GM21528 (cell line): ENCODE results near the gene GFRA1.

Experiments
- ATAC-seq: cut with Tn5 transposase; IDR thresholded peaks from one replicate; pipeline ENCODE4 v1.9.1; 2021; ENCODE audit warnings: mild to moderate bottlenecking, moderate library complexity; ENCODE audit not compliant: unreplicated experiment, low FRiP score

GFRA1 gene, protein sequence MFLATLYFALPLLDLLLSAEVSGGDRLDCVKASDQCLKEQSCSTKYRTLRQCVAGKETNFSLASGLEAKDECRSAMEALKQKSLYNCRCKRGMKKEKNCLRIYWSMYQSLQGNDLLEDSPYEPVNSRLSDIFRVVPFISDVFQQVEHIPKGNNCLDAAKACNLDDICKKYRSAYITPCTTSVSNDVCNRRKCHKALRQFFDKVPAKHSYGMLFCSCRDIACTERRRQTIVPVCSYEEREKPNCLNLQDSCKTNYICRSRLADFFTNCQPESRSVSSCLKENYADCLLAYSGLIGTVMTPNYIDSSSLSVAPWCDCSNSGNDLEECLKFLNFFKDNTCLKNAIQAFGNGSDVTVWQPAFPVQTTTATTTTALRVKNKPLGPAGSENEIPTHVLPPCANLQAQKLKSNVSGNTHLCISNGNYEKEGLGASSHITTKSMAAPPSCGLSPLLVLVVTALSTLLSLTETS

DNA sequence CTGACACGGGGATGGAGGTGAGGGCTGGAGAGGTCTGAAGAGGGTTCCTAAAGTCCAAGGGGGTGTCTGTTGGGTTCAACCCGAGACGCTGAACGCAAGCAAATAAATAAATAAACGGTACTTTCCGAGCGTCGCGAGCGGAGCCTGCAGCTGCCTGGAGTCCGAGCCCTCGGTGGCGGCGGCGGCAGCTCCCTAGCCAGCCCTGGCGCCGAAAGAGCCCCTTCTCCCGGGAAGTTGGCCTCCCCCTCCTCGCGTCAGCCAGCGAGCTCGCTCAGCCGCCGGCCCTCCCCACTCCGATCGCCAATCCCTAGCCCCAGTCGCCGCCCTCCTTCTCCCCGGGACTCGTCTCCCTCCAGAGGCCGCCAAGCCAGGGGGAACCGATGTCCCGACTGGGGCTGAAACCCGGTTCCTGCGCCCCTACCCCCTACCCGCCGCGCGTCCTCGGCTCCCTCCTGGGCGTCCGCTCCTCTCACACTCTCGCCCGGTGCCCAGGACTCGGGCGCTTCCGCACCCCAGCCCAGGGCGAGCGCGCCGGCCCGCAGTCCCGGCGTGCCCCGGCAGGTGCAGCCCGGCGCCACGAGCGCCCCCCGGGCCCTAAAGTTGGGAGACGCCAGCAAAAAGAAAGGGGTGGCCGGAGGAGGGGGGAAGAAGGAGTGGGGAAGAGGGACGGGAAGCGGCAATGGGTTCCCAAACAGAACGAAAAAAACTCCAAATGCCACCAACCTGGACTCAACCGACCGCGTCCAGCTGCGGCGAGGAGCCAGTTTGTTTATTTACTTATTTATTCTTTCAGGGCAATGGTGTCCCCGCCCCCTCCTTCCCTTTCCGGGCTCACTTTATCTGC is at the start of gene GFRA1:
GFRA1 (minus strand) TSS at position 767 of the 844 bp plus-strand sequence. CDS start 1,177 bp downstream, outside the sequence.
- ATAC-seq: no peak

DNA sequence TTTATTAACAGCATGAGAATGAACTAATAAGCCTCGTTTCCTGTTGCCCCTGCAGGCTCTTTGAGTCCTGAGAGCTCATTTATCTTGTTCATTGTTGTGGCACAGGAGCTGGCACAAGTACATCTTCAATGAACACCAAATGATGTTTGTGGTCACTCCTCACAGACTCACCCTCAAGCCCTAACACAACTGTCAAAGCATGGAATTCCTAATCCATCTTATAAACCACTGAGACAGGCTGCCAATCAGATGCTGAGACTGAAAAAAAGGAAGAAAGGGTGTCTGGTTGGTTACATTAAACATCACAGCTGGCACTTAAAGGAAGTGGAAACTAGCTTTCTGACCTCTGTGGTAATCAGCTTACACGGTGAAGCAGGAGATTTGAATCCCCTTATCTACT is 43.5 kb upstream of the GFRA1 start:
- ATAC-seq: no peak

DNA sequence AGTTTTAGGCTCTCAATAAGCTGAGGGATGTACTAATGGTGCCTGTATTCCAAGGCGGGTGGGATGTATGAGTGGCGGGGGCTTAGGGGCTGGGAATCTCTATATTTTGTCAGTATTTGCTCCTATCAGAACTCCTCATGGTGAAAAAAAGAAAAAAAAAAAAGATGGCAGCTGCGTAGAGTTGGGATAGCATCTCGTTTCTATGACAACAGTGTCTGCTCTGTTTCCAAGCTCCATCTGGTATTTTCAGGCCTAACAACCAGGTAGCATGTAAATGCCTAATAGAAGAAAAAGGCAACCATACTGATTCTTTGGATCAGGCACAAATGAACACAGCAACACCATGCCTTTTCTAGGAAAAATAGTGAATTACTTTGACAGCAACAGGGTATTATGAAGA is 39.5 kb upstream of the GFRA1 start:
- no peak for ATAC-seq

DNA sequence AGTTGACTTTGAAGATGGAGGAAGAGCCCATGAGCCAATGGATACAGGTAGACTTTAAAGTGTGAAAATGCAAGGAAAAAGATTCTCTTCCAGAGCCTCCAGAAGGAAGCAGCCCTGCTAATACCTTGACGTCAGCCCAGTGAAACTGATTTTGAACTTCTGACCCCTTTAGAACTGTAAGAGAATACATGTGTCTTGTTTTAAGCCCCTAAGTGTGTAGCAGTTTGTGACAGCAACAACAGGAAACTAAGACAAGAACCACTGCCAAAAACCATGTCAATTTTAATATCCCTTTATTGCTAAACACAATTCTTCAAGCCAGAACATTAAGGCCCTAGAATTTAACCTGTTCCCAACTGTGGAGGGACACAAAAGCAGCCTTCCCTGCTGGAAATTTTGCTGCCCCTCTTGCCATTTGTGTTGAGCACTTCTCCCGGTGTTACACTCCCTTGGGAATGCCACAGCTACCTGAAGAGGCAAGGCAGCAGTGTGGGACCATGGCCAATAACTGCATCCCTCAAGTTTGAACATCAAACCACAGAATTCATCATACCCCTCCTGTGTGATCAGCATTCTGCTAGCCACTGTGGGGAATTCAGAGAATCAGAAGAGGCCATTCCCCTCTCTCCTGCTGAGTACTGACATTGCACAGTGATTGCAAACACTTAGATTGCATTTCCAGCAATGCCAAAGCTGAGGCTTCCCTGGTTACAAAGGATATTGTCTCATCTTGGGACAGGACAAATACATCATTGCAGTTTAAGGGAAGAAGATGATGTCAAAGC is 38.9 kb upstream of the GFRA1 start:
- ATAC-seq: no peak

DNA sequence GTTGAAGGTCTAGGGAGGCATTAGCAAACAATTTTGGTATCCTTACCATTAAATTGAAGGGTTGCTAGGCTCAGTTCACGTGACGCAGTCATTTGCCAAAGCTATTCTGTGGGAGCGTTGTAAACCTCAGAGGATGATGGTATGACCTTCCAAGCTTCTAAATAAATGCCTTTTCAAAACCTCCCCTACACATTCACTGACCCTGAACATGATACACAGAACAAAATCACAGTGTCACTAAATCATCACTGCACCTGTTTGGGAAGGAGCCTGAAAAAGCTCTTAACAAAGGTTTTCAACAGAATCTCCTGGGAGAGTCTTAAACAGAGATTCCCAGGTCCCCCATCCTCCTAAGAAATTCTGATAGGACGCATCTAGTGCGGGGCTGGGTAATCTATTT is 38.0 kb upstream of the GFRA1 start:
- no peak for ATAC-seq

DNA sequence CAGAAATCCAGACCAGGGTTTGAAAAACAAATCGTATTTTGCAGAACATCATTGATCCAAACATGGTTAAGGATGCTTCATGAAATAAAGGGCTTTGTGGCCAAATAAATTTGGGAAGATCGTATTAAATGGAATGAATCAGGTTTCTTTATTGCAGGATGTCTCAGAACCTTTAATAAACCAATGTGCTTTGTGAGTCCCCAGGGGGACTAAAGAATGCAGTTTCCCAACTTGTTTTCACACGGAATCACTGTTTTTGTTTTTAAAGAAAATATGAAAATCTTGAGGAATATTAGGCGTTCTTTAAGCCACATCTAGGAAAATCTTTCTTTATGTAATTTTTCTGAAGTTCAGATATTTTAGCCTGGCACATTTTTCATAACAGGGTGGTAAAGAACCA is 34.4 kb upstream of the GFRA1 start:
- no peak for ATAC-seq

DNA sequence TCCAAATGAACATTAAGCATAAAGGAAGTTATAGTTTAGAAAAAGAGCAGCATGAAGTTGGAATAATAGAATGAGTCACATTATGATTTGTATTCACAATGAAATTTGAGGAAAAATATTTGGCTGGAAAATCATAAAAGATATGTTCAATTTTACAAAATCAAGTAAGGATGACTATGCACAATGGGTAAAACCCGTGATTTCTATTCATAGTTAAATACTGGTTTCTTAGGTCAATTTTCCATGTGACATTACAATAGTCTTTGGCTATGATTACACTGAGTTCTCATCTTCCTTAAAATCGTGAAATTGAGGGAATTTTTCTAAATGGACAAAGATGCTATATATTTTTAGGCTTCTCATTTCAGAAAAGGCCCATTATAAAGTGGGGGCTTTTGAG is 33.8 kb upstream of the GFRA1 start:
- no peak for ATAC-seq

DNA sequence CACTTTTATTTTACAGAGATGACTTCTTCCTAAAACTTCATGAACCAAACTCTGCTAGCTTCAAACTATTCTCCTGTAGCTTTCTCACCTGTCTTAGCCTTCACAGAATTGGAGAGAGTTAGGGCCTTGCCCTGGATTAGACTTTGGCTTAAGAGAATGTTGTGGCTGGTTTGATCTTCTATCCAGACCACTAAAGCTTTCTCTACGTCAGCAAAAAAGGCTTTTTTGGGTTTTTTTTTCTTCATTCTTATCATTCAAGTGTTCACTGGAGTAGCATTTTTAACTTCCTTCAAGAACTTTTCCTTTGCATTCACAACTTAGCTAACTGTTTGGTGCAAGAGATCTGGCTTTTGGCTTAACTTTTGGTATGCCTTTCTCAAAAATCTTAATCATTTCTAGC is 31.9 kb upstream of the GFRA1 start:
- no peak for ATAC-seq

DNA sequence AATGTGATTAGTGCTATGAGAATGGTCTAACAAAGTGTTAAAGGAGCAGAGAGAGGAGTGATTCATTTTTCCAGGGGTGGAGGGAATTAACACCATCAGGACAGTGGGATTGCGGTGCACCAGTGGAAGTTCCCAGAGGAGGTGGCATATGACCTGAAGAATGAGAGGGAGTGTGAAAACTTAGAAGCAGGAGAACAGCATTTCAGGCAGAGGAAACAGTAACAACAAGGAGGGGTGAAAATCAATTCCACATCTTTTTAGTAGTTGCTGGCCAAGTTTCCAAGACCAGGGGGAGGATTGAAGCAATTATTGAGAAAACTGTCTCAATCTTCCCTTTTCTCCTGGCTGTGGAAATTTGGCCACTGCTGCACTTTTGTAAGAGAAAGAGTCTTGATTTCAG is 27.5 kb upstream of the GFRA1 start:
- ATAC-seq: no peak

DNA sequence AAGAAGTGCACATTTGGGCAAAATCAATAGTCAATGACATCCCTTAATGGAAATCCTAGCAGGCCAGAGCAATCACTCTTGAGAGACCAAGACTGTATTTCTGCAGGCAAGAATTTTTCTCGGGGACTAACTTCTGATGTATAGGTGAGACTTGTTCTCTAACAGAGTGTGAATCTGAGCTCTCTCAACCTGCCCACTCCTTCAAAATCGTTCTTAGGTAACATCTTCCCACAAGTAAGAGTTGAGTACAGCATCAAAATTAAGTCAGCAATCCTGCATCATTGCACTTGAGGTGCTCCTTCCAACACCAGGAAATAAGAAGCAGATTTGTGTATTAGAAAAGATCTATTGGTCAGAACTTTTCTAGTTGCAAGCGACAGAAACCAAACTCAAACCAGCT is 25.6 kb upstream of the GFRA1 start:
- no peak for ATAC-seq

DNA sequence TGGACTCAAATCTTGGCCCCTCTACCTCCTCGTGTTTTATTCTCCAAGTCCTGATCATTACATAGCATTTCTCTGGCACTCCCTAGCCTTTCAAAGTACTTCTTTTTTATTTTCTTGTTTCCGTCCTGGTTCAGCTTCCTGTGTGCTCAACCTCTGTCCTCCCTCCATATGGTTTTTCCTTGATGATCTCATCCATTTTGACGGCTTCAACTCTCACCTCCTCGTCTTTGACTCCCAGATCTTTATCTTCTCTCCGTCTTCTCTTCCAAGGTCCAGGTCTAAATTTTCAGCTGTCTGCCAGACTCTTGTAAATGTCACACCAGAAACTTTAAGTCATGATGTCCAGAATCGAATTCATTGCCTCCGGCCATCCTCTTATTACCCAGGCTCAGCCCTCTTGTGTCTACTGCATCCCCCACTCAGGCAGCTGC is 23.3 kb upstream of the GFRA1 start:
- ATAC-seq: no peak

DNA sequence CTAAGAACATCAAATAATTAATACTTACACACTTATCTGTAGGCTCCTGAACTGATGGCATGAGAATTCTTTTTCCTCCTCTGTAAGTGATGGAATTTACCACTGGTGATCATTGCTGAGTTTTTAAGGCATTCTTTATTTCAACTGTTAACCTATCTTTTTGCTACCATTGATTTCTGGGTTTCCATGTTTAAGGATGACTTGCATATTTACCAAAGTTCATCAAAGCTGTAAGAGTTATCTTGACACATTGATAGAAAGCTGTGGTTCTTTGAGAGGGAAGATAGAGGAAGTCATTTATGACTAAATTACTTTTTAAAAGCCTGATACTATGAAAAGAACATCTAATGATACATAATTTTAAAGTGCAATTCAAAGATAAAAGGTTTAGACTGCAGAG is 19.5 kb upstream of the GFRA1 start:
- ATAC-seq: no peak

DNA sequence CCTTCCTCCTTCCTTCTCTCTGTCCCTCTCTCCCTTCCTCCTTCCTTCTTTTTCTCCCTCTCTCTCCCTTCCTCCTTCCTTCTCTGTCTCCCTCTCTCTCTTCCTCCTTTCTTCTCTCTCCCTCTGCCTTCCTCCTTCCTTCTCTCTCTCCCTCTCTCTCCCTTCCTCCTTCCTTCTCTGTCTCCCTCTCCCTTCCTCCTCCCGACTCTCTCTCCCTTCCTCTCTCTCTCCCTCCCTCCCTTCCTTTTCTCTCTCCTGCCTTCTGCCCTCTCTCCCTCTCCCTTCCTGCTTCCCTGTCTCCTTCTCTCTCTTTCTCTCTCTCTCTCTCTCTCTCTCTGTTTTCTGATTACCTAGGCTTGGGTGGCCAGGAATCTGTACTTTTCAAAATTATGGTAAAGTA is 16.6 kb upstream of the GFRA1 start:
- ATAC-seq: no peak

DNA sequence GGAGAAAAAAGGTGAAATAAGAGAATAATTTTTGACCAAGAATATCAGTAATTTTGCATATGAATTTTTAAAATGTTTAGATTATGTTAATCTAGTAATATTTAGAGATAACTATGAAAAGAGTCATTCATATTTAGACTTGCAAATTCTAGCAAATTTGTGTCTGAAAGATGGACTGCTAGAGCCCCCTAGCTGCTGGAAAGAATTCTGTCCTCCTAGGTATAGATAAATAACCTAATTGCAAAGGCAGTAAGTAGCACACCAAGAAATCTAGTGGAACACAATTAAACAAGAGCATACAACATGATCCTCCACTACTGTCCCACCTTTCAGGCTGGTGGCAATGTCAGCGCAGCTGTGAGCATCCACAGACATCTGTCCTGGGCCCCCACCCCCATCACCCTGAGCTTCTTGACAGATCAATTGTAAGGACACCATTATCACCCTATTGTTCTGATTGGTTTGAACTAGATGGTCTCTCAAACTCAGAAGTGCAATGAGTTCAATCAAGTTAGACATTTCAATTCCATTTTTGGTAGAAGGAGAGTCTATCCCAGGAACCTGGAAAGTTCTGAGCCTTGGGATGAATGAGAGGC is 15.0 kb upstream of the GFRA1 start:
- ATAC-seq: no peak

DNA sequence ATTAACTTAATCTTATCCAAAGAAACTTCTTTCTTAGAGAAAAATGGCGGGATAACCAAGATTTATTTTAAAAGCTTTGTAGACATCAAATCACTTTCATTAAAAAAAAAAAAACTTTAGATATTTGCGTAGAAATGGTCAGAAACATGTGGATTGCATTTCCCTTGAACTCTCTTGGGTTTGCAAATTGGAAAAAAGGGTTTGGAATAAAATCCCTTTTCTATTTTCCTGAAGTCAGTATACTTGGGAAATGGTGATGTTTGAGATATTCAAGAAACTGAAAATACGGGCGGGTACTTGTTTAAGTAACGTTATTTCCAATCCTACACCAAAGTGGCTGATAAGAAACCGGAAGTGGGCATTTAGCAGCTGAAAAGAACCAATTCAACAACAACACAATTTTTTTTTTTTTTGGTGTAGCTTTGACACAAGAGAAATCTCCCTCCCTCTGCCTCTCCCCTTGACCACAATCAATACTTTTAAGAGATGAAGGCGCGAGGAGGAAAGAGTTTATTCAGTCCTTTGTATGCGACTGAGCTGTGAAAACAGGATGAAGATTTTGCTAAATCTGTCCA is 13.7 kb upstream of the GFRA1 start:
- ATAC-seq: no peak

DNA sequence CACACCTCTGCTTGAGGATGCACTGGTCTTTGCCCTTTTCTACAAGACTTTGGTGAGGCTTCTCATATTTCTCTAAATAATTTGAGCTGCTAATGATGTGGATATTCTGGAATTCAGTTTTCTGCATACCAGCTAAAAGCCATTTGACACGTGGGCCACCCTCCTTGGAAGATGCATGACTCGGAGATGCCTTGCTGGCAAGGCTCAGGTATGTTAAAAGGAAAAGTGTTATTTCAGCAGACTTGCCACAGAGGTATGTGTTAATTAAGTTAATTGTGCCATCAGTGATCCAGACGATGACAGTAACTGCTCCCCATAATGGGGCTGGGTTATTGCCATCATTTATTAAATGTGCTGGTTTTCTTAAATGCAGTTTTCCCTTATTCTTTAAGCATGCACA is 8.8 kb upstream of the GFRA1 start:
- ATAC-seq: no peak

DNA sequence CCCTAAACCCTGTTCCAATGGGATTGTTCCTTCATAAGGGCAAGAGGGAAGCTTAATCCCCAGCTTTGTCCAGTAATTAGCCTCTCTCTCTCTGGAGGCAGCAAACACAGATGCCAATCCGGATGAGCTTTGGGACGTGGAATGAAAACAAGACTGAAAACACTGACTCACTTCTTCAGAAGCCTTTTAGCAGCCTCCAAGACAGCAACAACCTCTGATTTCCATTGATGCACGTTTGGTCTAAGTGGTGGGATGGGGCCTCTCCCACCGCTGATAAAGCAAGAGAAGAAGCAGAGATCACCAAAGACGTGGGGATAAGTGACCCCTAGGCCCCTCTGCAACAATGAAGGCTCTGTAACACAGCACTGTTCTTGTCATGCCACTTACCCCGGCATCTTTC is 5.8 kb upstream of the GFRA1 start:
- no peak for ATAC-seq

DNA sequence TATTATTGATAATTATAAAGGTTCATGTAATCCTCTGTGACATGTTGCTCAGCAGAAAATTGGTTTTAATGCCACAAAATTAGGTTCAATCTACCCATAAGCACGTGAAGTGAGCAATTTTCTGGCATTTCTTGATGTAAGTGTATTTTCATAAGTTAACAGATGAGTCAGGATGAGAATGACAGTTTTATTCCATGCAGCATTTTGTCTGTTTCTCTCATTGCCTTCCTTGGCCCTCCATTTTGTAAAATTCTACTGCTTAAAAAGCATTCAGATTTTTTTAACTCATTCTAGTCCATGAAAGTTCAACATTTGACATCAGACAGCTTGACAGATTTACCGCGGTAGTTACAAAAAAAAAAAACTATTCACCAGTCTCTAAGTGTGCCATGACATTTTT is 4.0 kb upstream of the GFRA1 start:
- ATAC-seq: no peak

DNA sequence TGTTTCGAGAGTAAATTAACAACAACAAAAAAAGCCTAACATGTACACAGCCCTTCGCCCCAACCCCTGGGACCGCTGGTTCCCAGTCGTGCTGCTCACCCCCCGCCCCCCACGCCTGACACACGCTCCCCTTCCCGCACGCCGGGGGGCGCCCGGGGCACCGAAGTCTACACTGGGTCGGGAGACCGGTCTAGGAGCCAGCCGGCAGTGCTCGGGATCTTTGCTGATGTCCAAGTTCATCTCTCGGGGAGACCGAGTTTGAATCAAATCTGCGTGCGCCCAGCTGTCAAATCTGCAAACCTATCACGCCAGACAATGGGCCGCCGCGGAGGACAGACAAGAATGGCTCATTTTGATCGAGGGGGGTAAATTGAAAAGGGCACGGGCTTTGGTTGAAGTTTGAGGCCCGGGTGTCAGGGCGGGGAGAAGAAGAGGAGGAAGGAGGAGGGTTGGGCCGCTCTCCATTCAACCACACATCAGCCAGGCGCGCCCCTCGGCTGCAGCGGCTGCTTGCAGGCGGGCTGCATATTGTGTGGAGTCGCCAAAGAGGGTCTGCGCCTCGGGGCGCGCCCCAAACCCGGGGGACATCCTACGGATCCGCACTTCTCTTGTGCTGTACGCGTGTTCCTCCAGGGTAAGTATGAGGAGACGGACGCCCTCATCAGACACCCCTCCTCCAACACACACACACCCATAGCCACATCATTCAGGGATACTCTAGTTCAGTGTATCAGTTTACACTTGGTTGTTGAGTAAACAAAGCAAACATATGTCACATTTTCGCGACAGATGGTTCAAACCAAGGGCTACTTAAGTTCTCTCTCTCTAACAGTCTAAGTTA is 1.3 kb upstream of the GFRA1 start:
- ATAC-seq: no peak
